HPDE6-E6E7 (cell line): Measurements from ENCODE around the gene ALPL.
"Not testable (repeated sequence)": the region's sequence is repeated elsewhere in the genome, so short reads cannot be mapped to it uniquely, and the experiment has no call there.

Experiments
- DNase-seq: peaks from one replicate; pipeline ENCODE4 v3.0.0; 2011; ENCODE audit warnings: missing footprints; ENCODE audit errors: extremely low spot score

The ALPL gene

GRCh38 chr1:21509351-21510112 is at the start of gene ALPL:
Gene ALPL (plus strand): TSS chr1:21509423. CDS start chr1:21554082, 44,659 bp downstream.
- no peak for DNase-seq

GRCh38 chr1:21465127-21465526 is 44.1 kb upstream of the ALPL start:
- DNase-seq: not testable (repeated sequence)

- not testable (repeated sequence) for DNase-seq
These were observed 41.3 kb upstream of the ALPL start for GRCh38 chr1:21467946-21468345.

- DNase-seq: no peak
These were observed 40.6 kb upstream of the ALPL start for GRCh38 chr1:21468599-21468998.

- no peak for DNase-seq
These were observed 39.6 kb upstream of the ALPL start for GRCh38 chr1:21469581-21469980.

GRCh38 chr1:21472861-21473260 is 36.4 kb upstream of the ALPL start:
- DNase-seq: no peak

GRCh38 chr1:21478356-21478755 is 30.9 kb upstream of the ALPL start:
- no peak for DNase-seq

GRCh38 chr1:21483881-21484280 is 25.3 kb upstream of the ALPL start:
- DNase-seq: not testable (repeated sequence)

GRCh38 chr1:21489146-21489545 is 20.1 kb upstream of the ALPL start:
- DNase-seq: no peak

- DNase-seq: no peak
These were observed 18.3 kb upstream of the ALPL start for GRCh38 chr1:21490774-21491487.

GRCh38 chr1:21491488-21492355 is 17.5 kb upstream of the ALPL start:
- no peak for DNase-seq

GRCh38 chr1:21492356-21492625 is 16.9 kb upstream of the ALPL start:
- DNase-seq: no peak

GRCh38 chr1:21494196-21494595 is 15.0 kb upstream of the ALPL start:
- no peak for DNase-seq

- DNase-seq: no peak
These were observed 13.9 kb upstream of the ALPL start for GRCh38 chr1:21495225-21495820.

- DNase-seq: no peak
These were observed 13.2 kb upstream of the ALPL start for GRCh38 chr1:21496063-21496462.

GRCh38 chr1:21496886-21497285 is 12.3 kb upstream of the ALPL start:
- no peak for DNase-seq

GRCh38 chr1:21497466-21498061 is 11.7 kb upstream of the ALPL start:
- no peak for DNase-seq

- DNase-seq: no peak
These were observed 9.8 kb upstream of the ALPL start for GRCh38 chr1:21499283-21499950.

GRCh38 chr1:21503706-21504377 is 5.4 kb upstream of the ALPL start:
- no peak for DNase-seq

- no peak for DNase-seq
These were observed 2.4 kb upstream of the ALPL start for GRCh38 chr1:21506804-21507203.
